Measurements from ENCODE around the gene UHRF2. TPM values are rescaled to one million over a fixed set of nuclear protein-coding genes. Genes with fewer than 3 reads are reported as not detected.
A peak's percentile ranks its signal among the peaks of the same experiment; 100 is the strongest.
"Not testable (repeated sequence)": the region's sequence is repeated elsewhere in the genome, so short reads cannot be mapped to it uniquely, and the experiment has no call there.

Gene UHRF2
- total RNA-seq, 1 experiment from 2014 or later, result 58.3 TPM

- Mint-ChIP-seq H3K4me3 (ENCODE audit: unreplicated experiment) (no peak overlapping the region), H3K27ac (ENCODE audit: low read depth, unreplicated experiment) (peak overlapping the region; percentile 83), H3K9me3 (ENCODE audit: unreplicated experiment) (no peaks in the 10 kb centered on the region), H3K4me1 (ENCODE audit: insufficient read depth, unreplicated experiment) (peaks cover 44% of the 10 kb centered on the region), H3K36me3 (ENCODE audit: insufficient read depth, unreplicated experiment) (peaks cover 17% of the 10 kb centered on the region), H3K27me3 (ENCODE audit: insufficient read depth, unreplicated experiment) (no peaks in the 10 kb centered on the region)
- ChIA-PET POLR2A (interaction anchor here (0.8 to 1.9 kb wide), 3 partner anchors 14 to 16 kb away, joined by 3 to 5 read pairs (median 3); no protein-coding TSS in a partner anchor), CTCF (interaction anchor here (0.6 to 1.3 kb wide), 4 partner anchors 9 to 96 kb away, joined by 3 to 5 read pairs (median 4); no protein-coding TSS in a partner anchor)
- BruUV-seq (replicated peaks), result no TSS peak
- intact Hi-C loops (cut with micrococcal nuclease), result no loop called here
- no peak for TF ChIP-seq CTCF (IDR thresholded peaks at IDR 0.05; ENCODE audit: unreplicated experiment)
- no peak for DNase-seq (ENCODE audit: unreplicated experiment)
Observed at GRCh38 chr9:6449086-6449485, 36.1 kb downstream of the UHRF2 start.

- no TSS peak for BruUV-seq (replicated peaks)
- Mint-ChIP-seq H3K9me3 (ENCODE audit: unreplicated experiment) (no peaks in the 10 kb centered on the region), H3K4me1 (ENCODE audit: insufficient read depth, unreplicated experiment) (peaks cover 40% of the 10 kb centered on the region), H3K27ac (ENCODE audit: low read depth, unreplicated experiment) (peak overlapping the region; percentile 83), H3K36me3 (ENCODE audit: insufficient read depth, unreplicated experiment) (peaks cover 17% of the 10 kb centered on the region), H3K27me3 (ENCODE audit: insufficient read depth, unreplicated experiment) (no peaks in the 10 kb centered on the region), H3K4me3 (ENCODE audit: unreplicated experiment) (no peak overlapping the region)
- intact Hi-C loops (cut with micrococcal nuclease), result no loop called here
- no peak for TF ChIP-seq CTCF (IDR thresholded peaks at IDR 0.05; ENCODE audit: unreplicated experiment)
- no peak for DNase-seq (ENCODE audit: unreplicated experiment)
- CTCF ChIA-PET, result interaction anchor here (0.6 to 1.3 kb wide), 3 partner anchors 26 to 96 kb away, joined by 3 to 5 read pairs (median 4); no protein-coding TSS in a partner anchor
- POLR2A ChIA-PET, result interaction anchor here (0.8 to 1.9 kb wide), 3 partner anchors 14 to 16 kb away, joined by 3 to 5 read pairs (median 3); no protein-coding TSS in a partner anchor
Observed at GRCh38 chr9:6449645-6450044, 36.6 kb downstream of the UHRF2 start.

GRCh38 chr9:6450641-6451375, 37.8 kb downstream of the UHRF2 start:
- peak overlapping the region; percentile 83 for H3K27ac Mint-ChIP-seq (ENCODE audit: low read depth, unreplicated experiment)
- peaks cover 14% of the 10 kb centered on the region for H3K36me3 Mint-ChIP-seq (ENCODE audit: insufficient read depth, unreplicated experiment)

GRCh38 chr9:6455292-6455691, 42.3 kb downstream of the UHRF2 start:
- POLR2A ChIA-PET, result interaction anchor here (0.9 kb wide), 1 partner anchor 8 kb away, joined by 3 read pairs; no protein-coding TSS in a partner anchor
- H3K27me3 Mint-ChIP-seq (ENCODE audit: insufficient read depth, unreplicated experiment); BruUV-seq (replicated peaks); H3K27ac Mint-ChIP-seq (ENCODE audit: low read depth, unreplicated experiment); H3K9me3 Mint-ChIP-seq (ENCODE audit: unreplicated experiment); H3K4me3 Mint-ChIP-seq (ENCODE audit: unreplicated experiment); intact Hi-C loops (cut with micrococcal nuclease); DNase-seq (ENCODE audit: unreplicated experiment): not testable (repeated sequence)
- H3K4me1 Mint-ChIP-seq (ENCODE audit: insufficient read depth, unreplicated experiment), result peaks cover 27% of the 10 kb centered on the region
- CTCF ChIA-PET, result interaction anchor here (0.6 kb wide), 1 partner anchor 71 kb away, joined by 3 read pairs; no protein-coding TSS in a partner anchor
- H3K36me3 Mint-ChIP-seq (ENCODE audit: insufficient read depth, unreplicated experiment), result peaks cover 12% of the 10 kb centered on the region

More at GRCh38 chr9:6450641-6451375, 37.8 kb downstream of the UHRF2 start:
- Mint-ChIP-seq H3K9me3 (ENCODE audit: unreplicated experiment) (no peaks in the 10 kb centered on the region), H3K27me3 (ENCODE audit: insufficient read depth, unreplicated experiment) (no peaks in the 10 kb centered on the region), H3K4me3 (ENCODE audit: unreplicated experiment) (no peak overlapping the region), H3K4me1 (ENCODE audit: insufficient read depth, unreplicated experiment) (peaks cover 40% of the 10 kb centered on the region)
- no TSS peak for BruUV-seq (replicated peaks)
- intact Hi-C loops (cut with micrococcal nuclease), result no loop called here
- POLR2A ChIA-PET, result interaction anchor here (0.6 to 1.9 kb wide), 2 partner anchors 12 to 1001 kb away, joined by 3 to 5 read pairs; no protein-coding TSS in a partner anchor
- CTCF ChIA-PET, result interaction anchor here (0.6 to 0.7 kb wide), 5 partner anchors 21 to 118 kb away, joined by 3 to 5 read pairs (median 4); no protein-coding TSS in a partner anchor
- TF ChIP-seq CTCF (IDR thresholded peaks at IDR 0.05; ENCODE audit: unreplicated experiment), result no peak
- DNase-seq (ENCODE audit: unreplicated experiment), result no peak

GRCh38 chr9:6458704-6459103, 45.7 kb downstream of the UHRF2 start:
- intact Hi-C loops (cut with micrococcal nuclease); H3K4me3 Mint-ChIP-seq (ENCODE audit: unreplicated experiment); H3K27me3 Mint-ChIP-seq (ENCODE audit: insufficient read depth, unreplicated experiment); CTCF ChIA-PET; BruUV-seq (replicated peaks); H3K27ac Mint-ChIP-seq (ENCODE audit: low read depth, unreplicated experiment); H3K9me3 Mint-ChIP-seq (ENCODE audit: unreplicated experiment); DNase-seq (ENCODE audit: unreplicated experiment): not testable (repeated sequence)
- Mint-ChIP-seq H3K36me3 (ENCODE audit: insufficient read depth, unreplicated experiment) (peaks cover 25% of the 10 kb centered on the region), H3K4me1 (ENCODE audit: insufficient read depth, unreplicated experiment) (peaks cover 12% of the 10 kb centered on the region)
- POLR2A ChIA-PET, result interaction anchor here (1.3 kb wide), 1 partner anchor 54 kb away, joined by 3 read pairs; no protein-coding TSS in a partner anchor

Measured in MCF 10A (cell line).